Renal pelvis (tissue), 4 donors: ENCODE data around the gene ATP11A. TPM values are rescaled to one million over a fixed set of nuclear protein-coding genes. Genes with fewer than 3 reads are reported as not detected.
"Not testable (repeated sequence)": the region's sequence is repeated elsewhere in the genome, so short reads cannot be mapped to it uniquely, and the experiment has no call there.

Experiments
- DNase-seq: peaks from one replicate; pipeline ENCODE4 v3.0.0-alpha.2; 2013
- polyA plus RNA-seq, 3 donors: library from polyadenylated mRNA; unstranded; fragments of 120-200 nt; gene quantifications; one replicate each; pipeline ENCODE4 v1.2.1, GENCODE V29; 2013; ENCODE audit not compliant: insufficient read length in 3 of 3

ATP11A gene
- polyA plus RNA-seq, 3 donors: 39.0 to 68.3 (median 60.9) TPM

GRCh38 chr13:112877066-112877465 is 187.2 kb downstream of the ATP11A start:
- DNase-seq: no peak

GRCh38 chr13:112877539-112877938 is 187.7 kb downstream of the ATP11A start:
- DNase-seq: no peak

GRCh38 chr13:112877976-112878955 is 188.4 kb downstream of the ATP11A start:
- DNase-seq: no peak

- DNase-seq: no peak
Measured at GRCh38 chr13:112879283-112879833, 189.5 kb downstream of the ATP11A start.

- DNase-seq: no peak
Measured at GRCh38 chr13:112880221-112880641, 190.4 kb downstream of the ATP11A start.

GRCh38 chr13:112880976-112881540 is 191.2 kb downstream of the ATP11A start:
- DNase-seq: no peak

- DNase-seq: no peak
Measured at GRCh38 chr13:112881656-112882554, 192.1 kb downstream of the ATP11A start.

- DNase-seq: no peak
Measured at GRCh38 chr13:112882555-112883024, 192.8 kb downstream of the ATP11A start.

GRCh38 chr13:112883241-112883945 is 193.6 kb downstream of the ATP11A start:
- no peak for DNase-seq

- DNase-seq: not testable (repeated sequence)
Measured at GRCh38 chr13:112884700-112885099, 194.9 kb downstream of the ATP11A start.

- DNase-seq: no peak
Measured at GRCh38 chr13:112885242-112885781, 195.5 kb downstream of the ATP11A start.

- peak; percentile 90 for DNase-seq
Measured at GRCh38 chr13:112885782-112886268, 196.0 kb downstream of the ATP11A start.

GRCh38 chr13:112887151-112887550 is 197.3 kb downstream of the ATP11A start:
- no peak for DNase-seq

GRCh38 chr13:112887557-112887991 is 197.7 kb downstream of the ATP11A start:
- DNase-seq: no peak

- no peak for DNase-seq
Measured at GRCh38 chr13:112888238-112889111, 198.6 kb downstream of the ATP11A start.

GRCh38 chr13:112889351-112890290 is 199.8 kb downstream of the ATP11A start:
- no peak for DNase-seq

GRCh38 chr13:112890316-112891145 is 200.7 kb downstream of the ATP11A start:
- no peak for DNase-seq
